ENCODE measurements around the gene KDM4C. TPM values are rescaled to one million over a fixed set of nuclear protein-coding genes. Genes with fewer than 3 reads are reported as not detected.

The KDM4C gene
- total and polyA plus RNA-seq, 2 of the 8 experiments (the other 6 are each of a cell fraction or from before 2014, with no cell fraction given) = 13.0 to 26.1 TPM

DNA sequence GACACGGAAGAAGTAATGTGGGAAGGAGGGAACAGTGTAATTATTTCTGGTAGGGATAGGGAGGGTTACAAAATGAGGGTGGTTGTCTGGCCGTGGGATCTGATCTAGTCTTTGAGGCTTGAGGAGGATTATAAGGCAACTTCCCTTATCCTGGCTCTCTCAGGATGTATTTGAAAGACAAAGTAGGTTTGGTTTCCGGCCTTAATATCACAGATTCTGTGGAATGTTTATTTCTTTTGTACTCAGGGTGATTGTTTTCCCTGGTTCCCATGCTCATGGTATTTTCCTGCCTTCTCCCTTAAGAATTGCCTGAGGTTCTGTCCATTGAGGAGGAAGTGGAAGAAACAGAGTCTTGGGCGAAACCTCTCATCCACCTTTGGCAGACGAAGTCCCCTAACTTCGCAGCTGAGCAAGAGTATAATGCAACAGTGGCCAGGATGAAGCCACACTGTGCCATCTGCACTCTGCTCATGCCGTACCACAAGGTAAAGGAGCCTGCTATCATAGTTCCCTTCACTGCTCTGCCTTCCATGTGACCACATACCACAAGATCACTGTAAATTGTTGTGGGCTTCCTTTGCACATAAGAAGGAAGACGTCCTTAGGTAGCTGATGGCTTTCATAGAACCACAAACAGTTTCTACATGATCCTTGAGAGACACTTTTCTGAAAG lies 253.8 kb downstream of the KDM4C start:
- no peaks in the 10 kb centered on the region; a peak in 1 of 7 replicates for H3K4me1 ChIP-seq (replicated peaks in 1 of 4; ENCODE audit: control insufficient read depth in 3 of 4, insufficient read depth in 4 of 4, low read length in 3 of 4)
- H4K20me1 ChIP-seq (replicated peaks in 1 of 2; ENCODE audit: control insufficient read depth in 1 of 2, insufficient read depth in 2 of 2, low read length in 2 of 2) = no peaks in the 10 kb centered on the region
- ChIA-PET POLR2A (ENCODE audit: partially characterized antibody) (no interaction called here), CTCF (ENCODE audit: partially characterized antibody) (interaction anchor here (0.6 to 1.1 kb wide), 2 partner anchors 27 to 477 kb away, joined by 3 to 4 read pairs; no protein-coding TSS in a partner anchor)
- H2AFZ ChIP-seq (ENCODE audit: low read length) = no peak overlapping the region
- H3K23ac ChIP-seq (ENCODE audit: insufficient read length) = no peak overlapping the region
- no peak overlapping the region for H3K14ac ChIP-seq (ENCODE audit: insufficient read length)
- H4K8ac ChIP-seq (ENCODE audit: extremely low read depth, insufficient read depth, low read length) = no peak overlapping the region
- no peak overlapping the region for H4K91ac ChIP-seq (replicated peaks; ENCODE audit: insufficient read length, low read length)
- no peak overlapping the region for H3K27ac ChIP-seq (ENCODE audit: low read depth, low read length)
- 0 out of 2 replicates have a peak overlapping the region, but pooled peaks have one; percentile 67 for H2AK5ac ChIP-seq (ENCODE audit: low read depth, low read length)
- peak overlapping the region; percentile 73 for H2BK5ac ChIP-seq (ENCODE audit: low read depth, low read length)
- H3K79me1 ChIP-seq (ENCODE audit: low read depth, low read length) = no peaks in the 10 kb centered on the region
- H4K5ac ChIP-seq (ENCODE audit: insufficient read length, low read depth, low read length) = no peak overlapping the region
- FAIRE-seq (no peak), DNase-seq (ENCODE audit: low read depth in 1 of 2, low spot score in 2 of 2) (no peak)
- H3K36me3 ChIP-seq (ENCODE audit: control insufficient read depth in 2 of 4, insufficient read depth in 4 of 4, low read length in 3 of 4) = peaks cover 3 to 15% (median 7%) of the 10 kb centered on the region in 4 experiments; a peak in 6 of 8 replicates
- H3K23me2 ChIP-seq (ENCODE audit: low read depth, low read length) = no peaks in the 10 kb centered on the region
- H3K18ac ChIP-seq (ENCODE audit: extremely low read depth, low read length) = no peak overlapping the region
- no peak overlapping the region for H3K56ac ChIP-seq (replicated peaks; ENCODE audit: insufficient read length, low read depth, low read length)
- H3K4me3 ChIP-seq (ENCODE audit: extremely low read depth in 1 of 4, insufficient read depth in 2 of 4, low read depth in 3 of 4, low read length in 4 of 4) = no peak overlapping the region
- H3K9ac ChIP-seq (replicated peaks in 1 of 4; ENCODE audit: extremely low read depth in 1 of 4, low read depth in 3 of 4, low read length in 3 of 4) = no peak overlapping the region
- H2BK15ac ChIP-seq (ENCODE audit: low read length) = no peak overlapping the region
- no peak overlapping the region for H3K4me2 ChIP-seq (ENCODE audit: insufficient read depth in 1 of 2, low read depth in 2 of 2, low read length in 2 of 2)
- peak overlapping the region; percentile 29; the same call in 1 of the 2 replicates for H2BK12ac ChIP-seq (ENCODE audit: low read depth, low read length)
- H3K79me2 ChIP-seq (ENCODE audit: control insufficient read depth in 1 of 2, insufficient read depth in 2 of 2, low read length in 2 of 2) = no peaks in the 10 kb centered on the region
- H2BK120ac ChIP-seq (replicated peaks; ENCODE audit: low read depth, low read length) = no peak overlapping the region
- no peaks in the 10 kb centered on the region for H3K9me3 ChIP-seq (ENCODE audit: insufficient read depth in 2 of 2, low read depth in 1 of 2, low read length in 1 of 2)
- WGBS, 2 experiments (ENCODE audit: extremely low coverage in 1 of 2, insufficient coverage in 1 of 2, insufficient read length in 1 of 2, insufficient replicate concordance in 2 of 2, low coverage in 1 of 2, low lambda C conversion rate in 2 of 2, missing lambda C conversion rate in 1 of 2) = 84% methylated on average over 8 of the region's 8 CpGs; no CpG with 5 or more reads in 1 of the 2 experiments
- no peak overlapping the region for H3K4ac ChIP-seq (replicated peaks; ENCODE audit: insufficient read length, low read depth, low read length)
- H2BK20ac ChIP-seq (ENCODE audit: low read length) = no peak overlapping the region
- no peaks in the 10 kb centered on the region for H3K27me3 ChIP-seq (replicated peaks in 1 of 4; ENCODE audit: control insufficient read depth in 3 of 4, extremely low read depth in 1 of 4, insufficient read depth in 3 of 4, low read length in 3 of 4)
- no peak for TF ChIP-seq RFX5 (IDR thresholded peaks at IDR 0.05; ENCODE audit: borderline replicate concordance, low read depth, low read length)
- no peak for TF ChIP-seq SP1 (IDR thresholded peaks at IDR 0.05; ENCODE audit: low read depth, low read length)

Measured in H1 (cell line).